Brain microvascular endothelial cell (primary cell): ENCODE measurements around the gene GFRA1.

Experiments
- DNase-seq: peaks from one replicate; pipeline ENCODE4 v3.0.0-alpha.2; 2020
- H3K27ac ChIP-seq: fragments of 250-450 bp; sonication (Bioruptor Pico); 2 replicates; pipeline ENCODE4 v1.5.1; 2020; ENCODE audit warnings: mild to moderate bottlenecking, moderate library complexity
- H3K27me3 ChIP-seq: fragments of 250-450 bp; sonication (Bioruptor Pico); replicated peaks from 2 replicates; pipeline ENCODE4 v1.5.1; 2020; ENCODE audit warnings: mild to moderate bottlenecking
- H3K36me3 ChIP-seq: fragments of 250-450 bp; sonication (Bioruptor Pico); replicated peaks from 2 replicates; pipeline ENCODE4 v1.5.1; 2020; ENCODE audit warnings: mild to moderate bottlenecking
- H3K4me3 ChIP-seq: 2 replicates; pipeline ENCODE4 v1.5.1; 2011; ENCODE audit warnings: low read depth, mild to moderate bottlenecking, control low read depth, low read length, moderate library complexity
- in situ Hi-C: cut with HindIII; loops from 2 replicates; pipeline ENCODE4 v1.10.0; 2017; ENCODE audit warnings: low sequenced_read_pairs, low pct_ligation_motif_present
- TF ChIP-seq, protein P1 (sequence below): IDR thresholded peaks from 2 replicates; pipeline ENCODE4 v1.5.1; 2011; ENCODE audit warnings: low read depth, mild to moderate bottlenecking, moderate library complexity, low read length, control low read depth, inconsistent platforms; ENCODE audit errors: missing control alignments

GFRA1 gene

DNA sequence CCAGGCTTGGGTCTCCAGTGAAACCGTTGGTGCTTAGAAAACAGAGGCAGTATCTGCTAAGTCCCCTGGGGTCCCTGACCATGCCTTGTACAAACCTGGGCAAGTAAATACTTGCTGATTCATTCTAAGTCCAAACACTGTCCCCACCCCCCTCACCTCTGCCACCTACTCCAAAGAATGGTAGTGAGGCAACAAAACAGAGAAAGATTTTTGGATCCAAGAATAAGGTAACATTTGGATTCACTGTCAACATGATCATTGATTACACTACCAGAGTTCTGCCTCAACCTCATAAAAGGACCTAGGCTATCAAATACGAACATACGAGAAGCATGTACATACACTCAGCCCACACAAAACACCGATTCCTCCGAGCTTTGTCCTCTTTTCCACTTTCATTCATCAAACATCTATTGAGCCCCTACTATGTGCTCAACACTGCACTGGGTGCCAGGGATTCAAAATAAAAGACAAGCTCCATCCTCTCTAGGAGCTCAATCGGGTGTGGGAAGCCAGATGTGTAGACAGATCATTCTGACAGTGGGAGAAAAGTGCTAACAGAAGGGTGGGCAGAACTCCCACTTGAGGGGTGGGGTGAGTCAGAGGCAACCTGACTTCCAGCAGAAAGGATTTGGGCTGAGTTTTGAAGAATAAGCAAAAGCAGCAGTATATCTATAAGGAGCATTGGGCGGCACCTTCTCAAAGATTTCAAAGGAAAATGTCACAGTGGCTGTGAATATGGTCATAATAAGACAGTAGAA lies 71.2 kb downstream of the GFRA1 start:
- Histone ChIP-seq H3K27ac (no peak overlapping the region), H3K27me3 (no peaks in the 10 kb centered on the region), H3K4me3 (no peak overlapping the region), H3K36me3 (no peaks in the 10 kb centered on the region)
- no peak for DNase-seq
- in situ Hi-C loops = no loop called here
- TF ChIP-seq, protein P1, sequence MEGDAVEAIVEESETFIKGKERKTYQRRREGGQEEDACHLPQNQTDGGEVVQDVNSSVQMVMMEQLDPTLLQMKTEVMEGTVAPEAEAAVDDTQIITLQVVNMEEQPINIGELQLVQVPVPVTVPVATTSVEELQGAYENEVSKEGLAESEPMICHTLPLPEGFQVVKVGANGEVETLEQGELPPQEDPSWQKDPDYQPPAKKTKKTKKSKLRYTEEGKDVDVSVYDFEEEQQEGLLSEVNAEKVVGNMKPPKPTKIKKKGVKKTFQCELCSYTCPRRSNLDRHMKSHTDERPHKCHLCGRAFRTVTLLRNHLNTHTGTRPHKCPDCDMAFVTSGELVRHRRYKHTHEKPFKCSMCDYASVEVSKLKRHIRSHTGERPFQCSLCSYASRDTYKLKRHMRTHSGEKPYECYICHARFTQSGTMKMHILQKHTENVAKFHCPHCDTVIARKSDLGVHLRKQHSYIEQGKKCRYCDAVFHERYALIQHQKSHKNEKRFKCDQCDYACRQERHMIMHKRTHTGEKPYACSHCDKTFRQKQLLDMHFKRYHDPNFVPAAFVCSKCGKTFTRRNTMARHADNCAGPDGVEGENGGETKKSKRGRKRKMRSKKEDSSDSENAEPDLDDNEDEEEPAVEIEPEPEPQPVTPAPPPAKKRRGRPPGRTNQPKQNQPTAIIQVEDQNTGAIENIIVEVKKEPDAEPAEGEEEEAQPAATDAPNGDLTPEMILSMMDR = no peak

GRCh38 chr10:116201011-116201410 lies 72.0 kb downstream of the GFRA1 start:
- DNase-seq = no peak
- TF ChIP-seq, protein P1 = no peak
- H3K27ac ChIP-seq = no peak overlapping the region
- no peaks in the 10 kb centered on the region for H3K36me3 ChIP-seq
- H3K27me3 ChIP-seq = no peaks in the 10 kb centered on the region
- H3K4me3 ChIP-seq = no peak overlapping the region
- in situ Hi-C loops = no loop called here

GRCh38 chr10:116198676-116199035 lies 74.3 kb downstream of the GFRA1 start:
- Histone ChIP-seq H3K27me3 (no peaks in the 10 kb centered on the region), H3K27ac (no peak overlapping the region), H3K36me3 (no peaks in the 10 kb centered on the region), H3K4me3 (no peak overlapping the region)
- no peak for DNase-seq
- in situ Hi-C loops = no loop called here
- TF ChIP-seq, protein P1 = no peak

DNA sequence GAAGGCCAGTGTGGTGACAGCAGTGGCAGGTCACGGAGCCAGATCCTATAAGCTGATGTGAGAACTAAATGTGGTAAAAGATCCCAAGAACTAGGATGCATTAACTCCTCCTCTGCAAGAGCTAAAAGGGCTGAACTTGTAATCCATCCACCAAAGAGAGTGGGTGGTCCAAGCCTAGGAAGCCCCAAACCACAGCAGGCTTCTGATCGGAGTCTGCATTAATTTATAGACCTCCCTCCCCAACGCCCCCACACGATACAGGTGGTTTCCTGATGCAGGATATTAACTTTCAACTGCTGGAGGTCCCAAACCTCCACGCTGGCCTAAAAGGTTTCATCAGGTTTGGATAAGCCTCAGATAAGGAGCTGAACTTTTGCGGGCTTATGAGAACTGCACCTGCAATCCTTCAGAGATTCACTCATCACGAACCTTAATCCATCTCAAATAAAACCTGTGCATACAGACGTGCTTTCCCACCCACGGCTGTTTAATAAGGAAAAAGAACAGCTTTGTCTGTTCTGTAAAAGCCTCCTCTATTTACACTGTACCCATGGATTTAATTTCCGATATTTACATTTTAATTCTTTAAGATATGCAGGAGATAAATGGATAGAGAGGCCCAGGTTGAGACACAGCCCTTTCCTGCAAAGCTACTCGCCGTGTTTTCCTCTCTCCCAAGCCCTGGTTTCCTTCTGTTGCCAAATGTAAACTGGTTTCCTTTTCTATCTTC lies 74.9 kb downstream of the GFRA1 start:
- in situ Hi-C loops = no loop called here
- Histone ChIP-seq H3K27ac (no peak overlapping the region), H3K27me3 (no peaks in the 10 kb centered on the region), H3K36me3 (no peaks in the 10 kb centered on the region), H3K4me3 (no peak overlapping the region)
- TF ChIP-seq, protein P1 = no peak
- DNase-seq = no peak

GRCh38 chr10:116195583-116195982 lies 77.4 kb downstream of the GFRA1 start:
- no peaks in the 10 kb centered on the region for H3K27me3 ChIP-seq
- H3K36me3 ChIP-seq = no peaks in the 10 kb centered on the region
- no peak overlapping the region for H3K4me3 ChIP-seq
- H3K27ac ChIP-seq = no peak overlapping the region
- in situ Hi-C loops = no loop called here
- TF ChIP-seq, protein P1 = no peak
- no peak for DNase-seq
